ENCODE data around the gene KRT2. TPM values are rescaled to one million over a fixed set of nuclear protein-coding genes. Genes with fewer than 3 reads are reported as not detected.

Gene KRT2
- total and polyA plus RNA-seq, 2 donors (not counting 1 experiment from before 2014, with no cell fraction given), result 0.04 TPM; not detected in 1

- H3K27me3 Mint-ChIP-seq, result peaks cover 47% of the 10 kb centered on the region
- no peaks in the 10 kb centered on the region for H4K20me1 ChIP-seq (ENCODE audit: control insufficient read depth, insufficient read depth, low read length, poor library complexity, severe bottlenecking)
- no peaks in the 10 kb centered on the region for H3K9me3 Mint-ChIP-seq (ENCODE audit: insufficient read depth)
- H3K9me3 ChIP-seq (ENCODE audit: control extremely low read depth in 1 of 3, control insufficient read depth in 2 of 3, insufficient read depth in 1 of 3, low read length in 2 of 3), result no peaks in the 10 kb centered on the region
- H3K4me3 ChIP-seq (ENCODE audit: control extremely low read depth in 1 of 5, extremely low read depth in 1 of 5, insufficient read depth in 1 of 5, low read depth in 2 of 5, low read length in 4 of 5), result no peak overlapping the region
- TF ChIP-seq EZH2 (IDR thresholded peaks at IDR 0.05; ENCODE audit: borderline replicate concordance, insufficient read depth, low read depth, low read length, poor library complexity, severe bottlenecking) (no peak), CTCF (IDR thresholded peaks at IDR 0.05) (no peak)
- POLR2A ChIA-PET, result no interaction called here
- no peaks in the 10 kb centered on the region for H3K4me1 Mint-ChIP-seq
- CTCF ChIA-PET, result no interaction called here
- H3K27ac ChIP-seq (ENCODE audit: low read length in 2 of 2), result no peak overlapping the region
- no peaks in the 10 kb centered on the region for H3K36me3 ChIP-seq (replicated peaks in 1 of 2; ENCODE audit: control extremely low read depth in 1 of 2, control insufficient read depth in 1 of 2, extremely low read depth in 1 of 2, insufficient read depth in 2 of 2, low read length in 1 of 2)
- no peak overlapping the region for H3K27ac Mint-ChIP-seq
- no peaks in the 10 kb centered on the region for H3K79me2 ChIP-seq (ENCODE audit: control insufficient read depth, insufficient read depth, low read length)
- WGBS (ENCODE audit: insufficient coverage), result 62% methylated on average over 2 of the region's 4 CpGs
- no peak for ATAC-seq (ENCODE audit: low read depth)
- H3K4me1 ChIP-seq (ENCODE audit: control insufficient read depth in 2 of 2, insufficient read depth in 2 of 2, low read length in 2 of 2), result no peaks in the 10 kb centered on the region
- intact Hi-C loops (cut with micrococcal nuclease), result loop anchor here (1.0 kb wide), 1 partner anchor 25 kb away; no protein-coding TSS in a partner anchor
- H3K27me3 ChIP-seq (replicated peaks in 1 of 4; ENCODE audit: control extremely low read depth in 1 of 4, control insufficient read depth in 3 of 4, insufficient read depth in 4 of 4, low read length in 3 of 4), result peaks cover 0 to 7% (median 0%) of the 10 kb centered on the region in 4 experiments
- no peak overlapping the region for H3K4me3 Mint-ChIP-seq
- no peak overlapping the region for H3K9ac ChIP-seq (ENCODE audit: low read length)
- no peak overlapping the region for H3K4me2 ChIP-seq (replicated peaks; ENCODE audit: low read depth, low read length, poor library complexity, severe bottlenecking)
- H2AFZ ChIP-seq (ENCODE audit: insufficient read depth, low read depth, low read length, poor library complexity, severe bottlenecking), result no peak overlapping the region
- no peak for DNase-seq
Observed at GRCh38 chr12:52682938-52683574, 31.0 kb upstream of the KRT2 start.

- H3K4me1 Mint-ChIP-seq, result no peaks in the 10 kb centered on the region
- Histone ChIP-seq H2AFZ (ENCODE audit: insufficient read depth, low read depth, low read length, poor library complexity, severe bottlenecking) (no peak overlapping the region), H3K4me3 (ENCODE audit: control extremely low read depth in 1 of 5, extremely low read depth in 1 of 5, insufficient read depth in 1 of 5, low read depth in 2 of 5, low read length in 4 of 5) (no peak overlapping the region), H3K79me2 (ENCODE audit: control insufficient read depth, insufficient read depth, low read length) (no peaks in the 10 kb centered on the region), H3K9me3 (ENCODE audit: control extremely low read depth in 1 of 3, control insufficient read depth in 2 of 3, insufficient read depth in 1 of 3, low read length in 2 of 3) (no peaks in the 10 kb centered on the region), H3K27me3 (replicated peaks in 1 of 4; ENCODE audit: control extremely low read depth in 1 of 4, control insufficient read depth in 3 of 4, insufficient read depth in 4 of 4, low read length in 3 of 4) (peaks cover 0 to 2% (median 0%) of the 10 kb centered on the region in 4 experiments), H3K4me2 (replicated peaks; ENCODE audit: low read depth, low read length, poor library complexity, severe bottlenecking) (no peak overlapping the region), H3K9ac (ENCODE audit: low read length) (no peak overlapping the region), H3K27ac (ENCODE audit: low read length in 2 of 2) (no peak overlapping the region), H3K4me1 (ENCODE audit: control insufficient read depth in 2 of 2, insufficient read depth in 2 of 2, low read length in 2 of 2) (no peaks in the 10 kb centered on the region), H4K20me1 (ENCODE audit: control insufficient read depth, insufficient read depth, low read length, poor library complexity, severe bottlenecking) (no peaks in the 10 kb centered on the region), H3K36me3 (replicated peaks in 1 of 2; ENCODE audit: control extremely low read depth in 1 of 2, control insufficient read depth in 1 of 2, extremely low read depth in 1 of 2, insufficient read depth in 2 of 2, low read length in 1 of 2) (no peaks in the 10 kb centered on the region)
- CTCF ChIA-PET, result no interaction called here
- peaks cover 43% of the 10 kb centered on the region for H3K27me3 Mint-ChIP-seq
- DNase-seq (no peak), ATAC-seq (ENCODE audit: low read depth) (no peak)
- no peak overlapping the region for H3K4me3 Mint-ChIP-seq
- intact Hi-C loops (cut with micrococcal nuclease), result no loop called here
- POLR2A ChIA-PET, result no interaction called here
- WGBS (ENCODE audit: insufficient coverage), result no CpG with 5 or more reads among the region's 2 CpGs
- H3K9me3 Mint-ChIP-seq (ENCODE audit: insufficient read depth), result no peaks in the 10 kb centered on the region
- H3K27ac Mint-ChIP-seq, result no peak overlapping the region
- TF ChIP-seq CTCF (IDR thresholded peaks at IDR 0.05) (no peak), EZH2 (IDR thresholded peaks at IDR 0.05; ENCODE audit: borderline replicate concordance, insufficient read depth, low read depth, low read length, poor library complexity, severe bottlenecking) (no peak)
Observed at GRCh38 chr12:52682381-52682660, 30.3 kb upstream of the KRT2 start.

Data from B cell (primary cell).